Sciatic nerve (tissue), 2 donors: ENCODE data around the gene CNTNAP4. TPM values are rescaled to one million over a fixed set of nuclear protein-coding genes. Genes with fewer than 3 reads are reported as not detected.

Experiments used
- ATAC-seq: fragments of 200-7000 bp; cut with Tn5 transposase; one replicate; pipeline ENCODE4 v1.9.1; 2020; ENCODE audit warnings: mild to moderate bottlenecking, moderate library complexity
- DNase-seq: peaks from one replicate; pipeline ENCODE4 v3.0.0-alpha.2; 2020; ENCODE audit warnings: low spot score
- intact Hi-C: fragments of 100-400 bp; cut with DNase I; formaldehyde crosslinking; loops from one replicate; pipeline ENCODE4 v1.14.2; 2022
- total RNA-seq: library from RNA; stranded (reverse); fragmentation: NEBNext Ultra II Directional; extraction: Animal tissue kit (Norgen Biotek cat#: 25700); gene quantifications from one replicate; pipeline ENCODE4 v1.2.1, GENCODE V29; 2021
- donor health status: DM: no; HTN: no; CAD: no.
- donor health status: DM: no; HTN: no; CAD: no.

The CNTNAP4 gene
- total RNA-seq, 1 donor from 2014 or later: 0.76 TPM

GRCh38 chr16:76532188-76532973 is 255.2 kb downstream of the CNTNAP4 start:
- DNase-seq (no peak), ATAC-seq (no peak)
- intact Hi-C loops: no loop called here

GRCh38 chr16:76539609-76540008 is 262.4 kb downstream of the CNTNAP4 start:
- no peak for DNase-seq
- intact Hi-C loops: no loop called here
- ATAC-seq: no peak

- DNase-seq: no peak
- ATAC-seq: no peak
- intact Hi-C loops: no loop called here
Observed at GRCh38 chr16:76541070-76541469, 263.9 kb downstream of the CNTNAP4 start.

- DNase-seq (no peak), ATAC-seq (no peak)
- intact Hi-C loops: no loop called here
Observed at GRCh38 chr16:76565542-76565941, 288.3 kb downstream of the CNTNAP4 start.

GRCh38 chr16:76571755-76572154 is 294.6 kb downstream of the CNTNAP4 start:
- no peak for ATAC-seq
- DNase-seq: no peak
- intact Hi-C loops: no loop called here

GRCh38 chr16:76573281-76573680 is 296.1 kb downstream of the CNTNAP4 start:
- no peak for ATAC-seq
- intact Hi-C loops: no loop called here
- DNase-seq: no peak

- DNase-seq (no peak), ATAC-seq (no peak)
- intact Hi-C loops: no loop called here
Observed at GRCh38 chr16:76574651-76575050, 297.4 kb downstream of the CNTNAP4 start.

GRCh38 chr16:76576526-76576925 is 299.3 kb downstream of the CNTNAP4 start:
- ATAC-seq (no peak), DNase-seq (no peak)
- intact Hi-C loops: no loop called here

- DNase-seq (no peak), ATAC-seq (no peak)
- intact Hi-C loops: no loop called here
Observed at GRCh38 chr16:76577003-76577402, 299.8 kb downstream of the CNTNAP4 start.

- intact Hi-C loops: no loop called here
- DNase-seq: no peak
- no peak for ATAC-seq
Observed at GRCh38 chr16:76579277-76579922, 302.2 kb downstream of the CNTNAP4 start.

- intact Hi-C loops: no loop called here
- DNase-seq (no peak), ATAC-seq (no peak)
Observed at GRCh38 chr16:76583466-76583865, 306.3 kb downstream of the CNTNAP4 start.

GRCh38 chr16:76583945-76584344 is 306.7 kb downstream of the CNTNAP4 start:
- DNase-seq: no peak
- intact Hi-C loops: no loop called here
- ATAC-seq: no peak

GRCh38 chr16:76598498-76598897 is 321.3 kb downstream of the CNTNAP4 start:
- ATAC-seq (no peak), DNase-seq (no peak)
- intact Hi-C loops: no loop called here

GRCh38 chr16:76607317-76607716 is 330.1 kb downstream of the CNTNAP4 start:
- DNase-seq: no peak
- no peak for ATAC-seq
- intact Hi-C loops: no loop called here
